HG03575 (cell line): ENCODE measurements around the gene MX1.

Experiments
- ATAC-seq: cut with Tn5 transposase; IDR thresholded peaks from one replicate; pipeline ENCODE4 v1.9.1; 2021; ENCODE audit not compliant: unreplicated experiment, insufficient number of reproducible peaks, low FRiP score; ENCODE audit errors: extremely low read depth

MX1 gene

DNA sequence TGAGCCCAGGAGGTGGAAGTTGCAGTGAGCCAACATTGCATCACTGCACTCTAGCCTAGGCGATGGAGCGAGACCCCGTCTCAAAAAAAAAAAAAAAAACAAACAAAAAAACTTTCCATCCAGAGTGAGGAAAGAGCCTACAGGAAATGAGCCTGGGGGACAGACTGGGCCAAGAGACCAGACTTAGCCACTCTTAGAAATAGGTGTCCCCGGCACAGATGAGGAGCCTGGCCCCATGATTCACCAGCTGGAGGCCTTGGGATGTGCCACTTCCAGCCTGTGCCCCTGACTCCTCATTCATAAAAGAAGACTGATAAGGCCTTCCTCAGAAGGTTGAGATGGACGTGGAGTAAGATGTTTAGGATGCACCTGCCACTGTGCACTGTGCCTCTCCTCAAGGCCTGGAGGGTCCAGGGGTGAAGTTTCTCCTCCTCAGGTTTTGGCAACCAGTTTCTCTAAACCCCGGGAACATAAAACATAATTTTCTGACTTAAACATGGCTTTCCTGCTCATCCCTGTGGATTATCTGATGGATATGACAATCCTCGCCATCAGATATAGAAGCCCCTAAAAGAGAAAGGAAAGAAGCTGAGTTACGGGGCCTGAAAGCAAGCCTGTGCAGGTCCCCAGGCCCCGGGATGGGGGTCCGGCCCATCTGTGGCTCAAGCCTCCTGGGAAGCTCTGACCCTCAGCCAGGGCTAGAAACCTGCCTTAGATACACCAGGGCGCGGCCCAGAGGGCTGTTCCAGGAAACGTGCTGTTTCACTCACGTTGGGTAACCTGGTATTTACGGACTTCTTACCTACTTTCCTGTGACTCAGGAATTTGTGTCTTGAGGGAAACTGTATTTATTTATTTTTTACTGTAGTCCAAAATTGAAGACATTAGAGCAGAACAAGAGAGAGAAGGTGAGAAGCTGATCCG, 26.0 kb downstream of the MX1 start:
- ATAC-seq, result no peak

DNA sequence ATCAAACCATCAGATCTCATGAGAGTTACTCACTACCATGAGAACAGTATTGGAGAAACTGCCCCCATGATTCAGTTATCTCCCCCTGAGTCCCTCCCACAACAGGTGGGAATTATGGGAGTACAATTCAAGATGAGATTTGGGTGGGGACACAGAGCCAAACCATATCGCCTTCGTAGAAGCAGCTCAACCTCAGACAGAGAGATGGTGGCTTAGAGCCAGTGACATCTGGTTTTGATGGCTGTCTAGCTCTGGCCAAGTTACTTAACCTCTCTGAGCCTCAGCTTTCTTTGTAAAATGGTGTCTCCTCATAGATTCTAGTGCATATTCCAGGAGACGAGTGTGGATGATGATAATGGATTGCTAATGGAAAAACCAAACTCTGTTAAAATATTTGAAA, 27.2 kb downstream of the MX1 start:
- no peak for ATAC-seq

DNA sequence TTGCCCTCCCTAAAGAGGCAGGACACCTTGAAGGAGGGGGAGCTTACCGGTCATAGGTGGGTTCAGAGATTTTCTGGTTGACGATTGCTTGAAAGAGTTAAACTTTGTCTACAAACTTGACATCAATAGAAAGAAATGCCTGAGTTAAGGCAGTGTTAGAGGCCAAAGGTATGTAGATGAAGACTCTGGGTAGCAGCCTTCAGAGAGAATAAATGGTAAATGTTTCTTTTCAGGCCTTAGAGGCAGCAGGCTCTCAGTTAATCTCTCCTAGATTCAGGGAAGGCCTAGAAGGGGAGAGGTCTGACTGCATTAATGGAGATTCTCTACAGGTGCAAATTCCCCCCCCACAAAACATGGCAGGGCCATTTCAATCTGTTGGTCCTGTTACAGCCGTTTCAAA, 27.7 kb downstream of the MX1 start:
- no peak for ATAC-seq

DNA sequence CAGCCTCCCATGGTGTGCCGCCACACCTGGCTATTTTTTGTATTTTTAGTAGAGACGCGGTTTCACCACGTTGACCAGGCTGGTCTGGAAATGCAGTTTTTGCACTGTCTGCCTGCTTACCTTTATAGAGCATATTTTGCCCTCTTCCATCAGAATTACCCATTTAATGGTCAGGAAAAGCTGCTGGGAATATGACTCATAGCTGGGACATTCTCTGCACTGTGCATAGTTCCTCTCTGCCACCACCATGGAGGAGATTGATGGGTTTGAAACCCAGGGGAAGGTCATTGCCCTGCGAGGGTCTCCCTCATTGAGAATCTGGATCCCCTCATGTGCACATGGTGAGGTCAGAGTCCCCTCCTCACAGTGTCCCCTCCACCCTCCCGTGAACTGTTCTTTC, 32.1 kb downstream of the MX1 start:
- ATAC-seq, result no peak

DNA sequence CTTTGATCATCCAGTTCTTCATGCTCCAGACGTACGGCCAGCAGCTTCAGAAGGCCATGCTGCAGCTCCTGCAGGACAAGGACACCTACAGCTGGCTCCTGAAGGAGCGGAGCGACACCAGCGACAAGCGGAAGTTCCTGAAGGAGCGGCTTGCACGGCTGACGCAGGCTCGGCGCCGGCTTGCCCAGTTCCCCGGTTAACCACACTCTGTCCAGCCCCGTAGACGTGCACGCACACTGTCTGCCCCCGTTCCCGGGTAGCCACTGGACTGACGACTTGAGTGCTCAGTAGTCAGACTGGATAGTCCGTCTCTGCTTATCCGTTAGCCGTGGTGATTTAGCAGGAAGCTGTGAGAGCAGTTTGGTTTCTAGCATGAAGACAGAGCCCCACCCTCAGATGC, 32.5 kb downstream of the MX1 start:
- ATAC-seq, result no peak

DNA sequence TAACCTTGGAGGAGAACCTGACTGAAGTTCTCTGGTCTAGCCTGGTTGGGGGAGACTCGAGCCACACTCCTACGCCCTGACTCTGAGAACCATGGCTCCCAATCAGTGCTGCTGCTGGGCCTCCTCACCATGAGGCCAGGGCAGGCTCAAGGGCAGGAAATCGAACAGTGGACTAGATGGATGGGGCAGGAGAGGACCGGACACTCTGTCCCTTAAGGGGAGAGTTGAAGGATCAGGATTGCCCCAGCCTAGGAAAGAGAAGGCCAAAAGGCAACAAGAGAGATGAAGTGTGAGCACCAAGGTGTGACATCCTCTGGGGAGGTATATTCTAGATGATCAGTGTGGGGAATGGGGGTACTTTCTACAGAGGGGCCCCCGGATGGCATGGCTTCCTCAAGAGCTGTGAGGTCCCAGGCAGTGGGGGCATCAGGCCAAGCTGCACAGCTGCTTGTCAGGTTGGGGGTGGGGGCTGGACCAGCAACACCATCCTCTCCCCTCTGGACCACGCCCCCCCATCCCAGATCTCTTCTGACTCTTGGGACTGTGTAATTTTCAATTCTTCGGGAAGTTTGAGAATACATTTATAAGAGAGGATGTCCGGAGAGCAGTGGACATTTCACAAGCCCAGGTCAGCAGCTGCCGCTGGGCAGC, 34.0 kb downstream of the MX1 start:
- ATAC-seq, result no peak

DNA sequence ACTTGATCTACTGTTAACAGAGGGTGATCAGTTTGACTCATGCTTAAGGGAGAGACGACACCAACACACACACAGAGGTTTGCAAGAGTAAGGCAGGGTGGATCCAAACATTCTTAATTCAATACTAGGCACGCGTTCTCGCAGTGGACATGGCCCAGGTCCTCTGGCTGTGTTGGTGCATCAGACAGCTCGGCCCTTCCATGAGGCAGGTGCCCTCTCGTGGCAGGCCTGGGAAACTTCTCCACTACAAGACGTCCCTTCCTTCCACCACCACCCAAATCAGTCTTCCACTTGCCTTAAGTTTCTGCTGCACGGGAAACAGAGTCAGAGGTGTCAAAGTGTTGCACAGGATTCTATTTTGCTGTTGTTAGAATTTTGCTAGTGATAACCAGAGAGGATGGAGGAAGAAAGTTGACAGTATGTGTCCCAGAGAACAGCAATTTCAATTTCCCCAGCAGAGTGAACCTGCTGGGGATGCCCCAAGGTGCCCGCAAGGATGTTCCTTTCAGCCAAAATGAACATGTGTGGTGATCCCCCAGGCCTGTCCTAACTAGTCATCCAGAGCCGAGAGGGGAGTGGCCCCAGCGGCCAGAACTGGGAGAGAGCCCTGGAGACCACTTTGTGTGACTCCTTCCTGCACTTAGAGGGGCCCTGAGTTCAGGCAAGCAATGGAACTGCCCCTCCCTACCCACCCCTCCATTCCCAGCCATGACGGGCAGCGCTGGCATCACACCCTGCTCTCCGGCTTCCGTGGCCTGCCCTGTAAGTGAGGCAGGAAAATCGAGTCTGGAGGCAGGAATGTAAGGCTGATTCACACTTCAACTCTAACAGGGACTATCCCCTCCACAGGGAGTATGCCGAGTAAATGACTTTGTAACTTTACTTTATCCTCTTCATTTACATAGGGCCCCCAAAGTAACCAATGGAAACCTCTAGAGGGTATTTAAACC, 34.8 kb downstream of the MX1 start:
- no peak for ATAC-seq

DNA sequence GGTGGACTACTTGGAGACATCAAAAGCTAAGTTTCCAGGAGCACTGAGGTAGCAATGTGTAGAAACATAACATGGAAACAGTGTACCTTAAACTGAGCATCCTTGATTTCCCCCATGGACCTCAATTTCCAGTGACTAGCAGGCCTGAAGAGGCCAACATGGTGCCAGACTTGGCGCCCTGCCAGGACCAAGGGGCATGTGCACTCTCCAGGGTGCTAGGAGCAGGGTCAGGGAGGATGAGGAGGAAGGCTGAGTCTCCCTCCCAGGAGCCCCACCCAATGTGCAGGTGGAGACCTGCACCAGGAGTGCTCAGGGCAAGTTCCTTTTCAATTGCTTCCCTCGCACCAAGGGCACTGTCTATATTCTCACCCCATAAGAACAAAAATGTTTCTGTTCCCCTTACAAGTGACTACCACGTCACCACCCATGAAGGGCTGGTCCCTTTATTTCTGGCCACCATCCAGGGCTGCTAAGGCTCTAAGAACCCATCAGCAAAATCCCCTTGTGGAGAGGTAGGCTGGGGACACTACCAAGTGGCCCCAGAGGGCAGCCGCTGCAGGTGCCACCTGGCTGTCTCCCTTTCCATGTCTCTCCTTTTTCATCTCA, 39.2 kb downstream of the MX1 start:
- ATAC-seq, result no peak

DNA sequence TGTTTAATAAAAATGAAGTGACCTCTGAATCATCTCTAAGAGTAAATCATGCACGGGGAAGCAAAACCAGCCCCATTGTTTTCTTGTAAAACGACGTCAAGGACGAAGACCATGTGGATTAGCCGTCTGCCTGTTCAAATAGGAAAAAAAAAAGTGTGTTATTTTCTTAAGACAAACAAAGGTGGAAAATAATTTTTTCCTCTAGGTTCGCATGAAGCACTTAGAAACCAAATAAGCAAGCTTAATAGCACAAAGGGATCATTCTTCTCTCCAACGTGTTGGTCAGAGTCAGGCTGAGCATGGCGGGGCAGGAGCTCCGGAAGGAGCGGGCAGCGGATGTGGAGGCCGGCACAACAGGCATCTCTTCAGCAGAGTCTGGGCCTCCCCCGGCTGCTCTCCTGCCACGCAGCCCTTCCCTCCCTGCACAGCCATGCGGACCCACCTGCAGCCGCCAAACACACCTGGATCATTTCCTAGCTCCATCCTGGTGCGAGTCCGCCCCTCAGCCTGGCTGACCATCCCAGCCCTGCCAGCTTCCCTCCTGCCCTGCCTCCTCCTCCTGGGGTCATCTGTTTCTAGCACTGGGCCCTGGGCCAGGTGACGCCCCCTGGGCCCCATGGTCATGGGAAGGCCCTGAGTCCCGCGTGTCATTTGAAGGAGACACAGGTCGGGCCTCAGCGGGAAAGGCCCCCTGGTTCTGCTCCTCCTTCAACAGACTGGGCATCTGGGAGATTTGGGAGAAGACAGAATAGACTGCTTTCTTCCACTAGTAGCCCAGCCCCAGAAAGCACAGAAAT, 40.2 kb downstream of the MX1 start:
- ATAC-seq, result no peak

DNA sequence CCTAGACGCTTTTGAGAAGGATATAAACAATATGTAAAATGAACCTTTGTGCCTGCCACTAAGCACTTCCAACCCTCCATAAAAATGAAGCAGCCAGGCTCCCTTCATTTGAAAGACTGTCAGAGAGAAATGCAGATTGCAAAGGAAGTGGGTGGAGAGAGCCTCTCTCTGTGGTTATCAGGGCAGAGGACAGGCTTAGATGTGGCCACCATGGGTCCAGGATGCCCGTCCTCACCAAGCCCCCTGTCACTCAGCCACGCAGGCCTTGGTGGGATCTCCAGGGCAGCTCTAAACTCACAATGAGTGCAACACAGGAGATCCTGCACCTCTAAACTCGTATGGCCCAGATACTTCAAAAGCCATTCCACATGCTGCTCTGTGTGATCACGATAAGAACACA, 44.0 kb downstream of the MX1 start:
- no peak for ATAC-seq

DNA sequence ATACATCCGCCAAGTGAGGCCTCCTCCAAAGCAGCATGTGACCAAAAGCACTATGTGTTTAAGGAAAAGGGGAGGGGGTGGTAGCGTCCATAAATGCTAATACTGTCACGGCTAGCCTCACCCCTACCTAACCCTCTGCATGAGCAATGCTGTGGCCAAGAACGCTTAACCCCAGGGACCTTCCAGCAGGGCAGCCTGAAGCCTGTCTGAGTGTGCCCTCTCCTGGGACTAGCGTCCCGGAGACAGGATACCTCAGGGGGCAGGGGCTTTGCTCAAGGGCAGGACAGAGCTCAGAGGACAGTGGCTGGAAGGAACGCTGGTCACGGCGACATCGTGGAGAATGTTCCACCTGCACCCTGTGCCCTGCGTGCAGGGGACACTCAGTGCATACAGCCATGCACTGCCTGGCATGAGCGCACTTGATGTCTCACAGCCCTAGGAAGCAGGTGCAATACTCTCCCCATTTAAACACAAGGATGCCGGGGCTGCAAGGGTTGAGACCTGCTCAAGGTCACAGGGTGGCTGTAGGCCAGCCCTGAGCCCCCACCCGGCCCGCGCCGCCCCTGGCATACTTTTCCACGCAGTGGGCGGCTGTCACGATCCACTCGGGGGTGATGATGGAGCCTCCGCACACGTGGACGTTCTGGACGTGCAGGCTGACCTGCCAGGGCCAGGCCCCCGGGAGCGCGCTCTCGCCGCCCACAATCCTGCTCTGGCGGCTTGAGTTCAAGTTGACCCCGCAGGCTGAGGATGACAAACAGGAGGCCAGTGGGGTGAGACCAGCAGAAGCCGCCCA, 46.9 kb downstream of the MX1 start:
- ATAC-seq, result no peak

DNA sequence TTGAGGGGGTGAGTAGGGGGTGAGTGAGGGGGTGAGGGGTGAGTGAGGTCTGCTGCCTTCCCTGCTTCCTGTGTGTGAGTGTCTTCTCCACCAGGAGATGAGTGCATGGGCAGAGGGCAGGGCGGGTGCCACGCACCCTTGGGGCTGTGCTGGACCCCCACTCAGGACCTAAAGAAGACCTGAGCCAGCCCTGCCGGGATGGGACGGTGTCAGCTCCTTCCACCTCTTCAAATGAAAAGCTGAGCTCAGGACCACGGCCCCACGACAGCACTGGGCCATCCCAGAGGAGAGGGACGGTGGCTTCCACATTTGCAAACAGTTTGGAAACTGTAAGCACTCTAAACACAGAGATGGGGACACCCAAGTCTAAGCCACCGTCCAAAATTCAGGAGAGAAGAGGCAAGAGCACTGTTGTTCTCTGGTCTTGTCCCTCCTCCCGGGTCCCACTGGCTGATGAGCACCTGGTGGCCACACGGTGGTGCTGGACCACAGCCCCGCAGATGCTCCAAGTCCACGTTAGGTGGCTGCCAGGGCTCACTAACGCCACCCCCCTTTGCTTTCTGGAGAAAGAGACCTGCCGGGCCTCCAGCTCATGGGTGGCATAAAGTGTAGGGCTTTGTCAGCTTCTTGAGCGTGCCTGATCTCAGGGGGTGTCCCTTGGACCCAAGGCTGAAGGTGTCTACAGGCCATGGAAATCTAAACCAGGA, 49.8 kb downstream of the MX1 start:
- ATAC-seq, result no peak

DNA sequence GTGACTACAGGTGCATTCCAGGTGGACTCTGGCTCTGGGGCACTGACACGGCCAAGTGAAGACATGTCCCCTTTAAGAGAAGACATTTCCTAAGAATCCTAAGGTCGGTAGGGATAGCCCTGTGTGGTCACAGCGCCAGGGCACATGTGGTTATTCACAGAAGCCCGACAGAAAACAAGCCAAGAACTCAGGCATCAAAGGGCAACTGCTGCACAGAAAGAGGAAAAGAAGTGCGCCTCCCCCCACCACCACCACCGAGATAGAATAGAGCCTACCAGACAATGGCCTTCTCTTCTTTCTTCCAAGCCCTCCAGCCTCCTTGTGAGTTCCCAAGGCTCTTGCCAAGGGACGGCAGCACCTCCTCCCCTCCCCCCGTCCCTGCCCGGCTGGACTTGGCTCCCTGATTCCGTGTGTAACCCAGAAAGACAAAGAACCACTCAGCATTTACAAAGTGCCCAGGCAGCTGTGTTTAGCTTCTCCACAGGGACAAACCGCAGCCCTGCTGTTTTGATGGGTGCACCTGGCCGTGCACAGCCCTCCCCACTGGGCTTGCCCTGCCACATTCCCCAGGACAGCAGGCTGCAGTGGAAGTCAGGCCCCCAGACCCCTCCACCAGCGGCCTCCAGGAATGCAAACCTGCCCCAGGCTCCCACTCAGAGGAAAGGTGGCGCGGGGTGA, 51.7 kb downstream of the MX1 start:
- ATAC-seq, result no peak

DNA sequence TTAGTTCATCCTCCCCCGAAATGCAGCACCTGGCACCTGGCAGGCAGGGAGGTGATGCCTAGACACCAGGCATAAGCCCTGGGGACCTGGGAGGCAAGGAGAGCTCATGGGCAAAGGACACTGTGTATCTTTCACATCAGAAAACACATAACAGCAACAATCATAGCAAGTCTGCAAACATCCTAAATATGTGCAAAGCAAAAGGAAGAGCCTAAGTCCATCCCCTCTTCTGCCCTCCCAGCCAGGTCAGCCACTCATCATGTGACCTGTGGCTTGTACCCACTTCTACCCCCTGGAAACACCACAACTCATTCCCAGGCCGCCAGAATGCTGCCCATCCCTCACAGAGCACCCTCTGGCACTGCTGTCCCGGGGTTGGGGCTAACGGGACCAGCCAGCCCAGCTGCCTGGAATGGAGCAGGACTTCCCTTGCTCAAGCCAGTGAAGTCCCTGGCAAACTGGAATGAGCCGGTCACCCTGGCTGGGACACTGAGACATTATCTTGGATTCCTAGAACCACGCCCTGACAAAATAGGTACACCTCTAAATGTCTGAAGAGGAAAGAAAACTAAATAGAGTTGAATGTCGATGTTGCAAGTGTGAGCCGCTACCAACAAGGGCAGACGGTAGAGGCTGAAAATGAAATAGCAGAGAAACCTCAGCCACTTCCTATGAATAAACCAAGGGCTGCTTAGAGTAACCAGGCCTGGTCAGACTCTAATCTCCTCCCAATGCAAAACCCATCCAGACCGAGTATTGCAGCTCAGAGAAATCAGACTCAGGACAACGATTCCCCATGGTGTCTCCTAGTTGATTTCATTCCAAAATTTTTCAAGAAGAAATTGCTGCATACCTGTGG, 52.5 kb downstream of the MX1 start:
- ATAC-seq, result no peak

DNA sequence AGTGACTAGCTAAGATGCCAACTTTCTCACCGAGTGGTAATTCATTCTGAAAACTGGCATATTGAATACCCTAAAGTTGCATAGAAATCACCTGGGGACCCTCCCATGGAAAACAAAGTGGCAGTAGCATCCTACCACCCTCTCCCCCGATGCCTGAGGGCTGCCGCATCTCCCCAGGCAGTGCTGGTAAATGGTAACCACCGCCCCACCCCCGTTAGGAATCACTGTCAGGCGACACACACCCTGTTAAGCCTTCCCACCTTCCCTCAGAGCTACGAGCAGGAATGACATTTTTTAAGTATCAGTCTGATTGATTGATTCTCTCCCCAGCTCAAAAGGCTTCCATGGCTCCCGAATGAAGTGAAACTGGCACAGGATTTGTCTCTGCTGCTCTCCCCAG, 53.6 kb downstream of the MX1 start:
- no peak for ATAC-seq
